ENCODE data around the gene AIPL1. TPM values are rescaled to one million over a fixed set of nuclear protein-coding genes. Genes with fewer than 3 reads are reported as not detected.

Gene AIPL1
- total RNA-seq, 4 donors from 2014 or later, result not detected

DNA sequence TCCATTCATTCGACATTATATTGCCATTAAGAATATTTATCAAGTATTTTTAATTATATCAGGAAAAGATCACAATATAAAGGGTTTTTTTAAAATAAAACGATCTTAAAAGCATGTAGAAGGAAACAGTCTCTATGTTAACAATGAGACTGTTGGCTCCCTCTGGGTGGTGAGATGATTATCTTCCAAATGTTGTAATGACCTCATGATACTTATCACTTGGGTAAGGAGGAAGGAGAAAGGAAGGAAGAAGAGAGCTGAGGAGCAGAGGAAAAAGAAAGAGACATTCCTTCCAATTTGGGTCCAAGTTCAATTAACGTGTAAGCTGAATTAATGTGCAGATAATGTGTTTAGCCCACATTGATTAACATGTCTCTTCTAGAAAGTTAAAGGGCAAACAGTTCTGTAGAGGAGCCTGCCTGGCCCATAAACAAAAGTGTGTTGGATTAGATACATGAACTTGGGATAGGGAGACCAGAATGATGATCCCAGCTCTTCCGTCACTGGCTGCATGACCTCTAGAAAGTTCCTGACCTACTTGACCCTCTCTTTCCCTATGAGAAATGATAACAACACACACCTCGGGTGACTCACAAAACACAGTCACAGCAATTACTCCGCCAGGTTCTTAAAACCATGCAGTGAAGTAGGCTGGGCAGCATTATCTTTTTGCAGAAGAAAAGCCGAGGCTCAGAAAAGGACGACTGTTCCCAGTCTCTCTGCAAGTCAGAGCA is 41.3 kb upstream of the AIPL1 start:
- TF ChIP-seq POLR2AphosphoS5 (IDR thresholded peaks at IDR 0.05) (no peak), POLR2A (IDR thresholded peaks at IDR 0.05) (no peak), EP300 (IDR thresholded peaks at IDR 0.05) (no peak)
- TF ChIP-seq, protein P1, sequence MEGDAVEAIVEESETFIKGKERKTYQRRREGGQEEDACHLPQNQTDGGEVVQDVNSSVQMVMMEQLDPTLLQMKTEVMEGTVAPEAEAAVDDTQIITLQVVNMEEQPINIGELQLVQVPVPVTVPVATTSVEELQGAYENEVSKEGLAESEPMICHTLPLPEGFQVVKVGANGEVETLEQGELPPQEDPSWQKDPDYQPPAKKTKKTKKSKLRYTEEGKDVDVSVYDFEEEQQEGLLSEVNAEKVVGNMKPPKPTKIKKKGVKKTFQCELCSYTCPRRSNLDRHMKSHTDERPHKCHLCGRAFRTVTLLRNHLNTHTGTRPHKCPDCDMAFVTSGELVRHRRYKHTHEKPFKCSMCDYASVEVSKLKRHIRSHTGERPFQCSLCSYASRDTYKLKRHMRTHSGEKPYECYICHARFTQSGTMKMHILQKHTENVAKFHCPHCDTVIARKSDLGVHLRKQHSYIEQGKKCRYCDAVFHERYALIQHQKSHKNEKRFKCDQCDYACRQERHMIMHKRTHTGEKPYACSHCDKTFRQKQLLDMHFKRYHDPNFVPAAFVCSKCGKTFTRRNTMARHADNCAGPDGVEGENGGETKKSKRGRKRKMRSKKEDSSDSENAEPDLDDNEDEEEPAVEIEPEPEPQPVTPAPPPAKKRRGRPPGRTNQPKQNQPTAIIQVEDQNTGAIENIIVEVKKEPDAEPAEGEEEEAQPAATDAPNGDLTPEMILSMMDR (IDR thresholded peaks at IDR 0.05), result no peak
- peaks cover 0 to 44% of the 10 kb centered on the region in 2 donors for H3K36me3 ChIP-seq
- WGBS, 2 donors (ENCODE audit: low coverage in 1 of 2), result 44 to 57% methylated on average over 6 to 8 of the region's 8 CpGs

DNA sequence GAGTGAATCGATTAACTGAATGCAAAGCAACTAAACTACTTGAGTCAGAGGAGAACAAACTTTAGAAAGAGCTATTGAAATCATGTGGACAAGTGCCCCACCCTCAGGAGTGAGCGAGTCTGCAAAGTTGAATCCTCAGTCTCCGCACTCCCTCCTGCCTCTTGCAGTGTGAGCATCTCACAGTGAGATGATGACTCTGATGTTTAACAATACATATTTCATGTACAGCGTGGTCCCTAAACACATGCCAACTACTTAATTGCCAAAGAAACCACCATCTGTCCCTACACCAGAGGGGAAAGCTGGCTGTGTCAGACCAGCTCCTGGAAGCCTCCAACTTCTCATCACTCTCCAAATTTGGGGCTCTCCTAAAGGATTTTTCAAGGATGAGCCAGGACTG is 40.5 kb upstream of the AIPL1 start:
- 60 to 69% methylated on average over 2 to 3 of the region's 4 CpGs for WGBS, 2 donors (ENCODE audit: low coverage in 1 of 2)
- Histone ChIP-seq H3K9me3 (no peaks in the 10 kb centered on the region), H3K4me3 (no peak overlapping the region), H3K27me3 (no peaks in the 10 kb centered on the region), H3K27ac (peak overlapping the region in 3 of 4 donors; percentile 43 to 59 (median 58)), H3K4me1 (peaks cover 0 to 30% (median 0%) of the 10 kb centered on the region in 3 donors), H3K36me3 (peaks cover 0 to 52% of the 10 kb centered on the region in 2 donors)
- no peak for ATAC-seq
- TF ChIP-seq, protein P1 (IDR thresholded peaks at IDR 0.05), result no peak
- TF ChIP-seq EP300 (IDR thresholded peaks at IDR 0.05) (no peak), POLR2A (IDR thresholded peaks at IDR 0.05) (no peak), POLR2AphosphoS5 (IDR thresholded peaks at IDR 0.05) (no peak)

More for the DNA sequence above, 41.3 kb upstream of the AIPL1 start:
- H3K27me3 ChIP-seq, result no peaks in the 10 kb centered on the region
- H3K9me3 ChIP-seq, result no peaks in the 10 kb centered on the region
- H3K27ac ChIP-seq, result peak overlapping the region in 3 of 4 donors; percentile 43 to 59 (median 58)
- peaks cover 0 to 30% (median 0%) of the 10 kb centered on the region in 3 donors for H3K4me1 ChIP-seq
- ATAC-seq, result no peak
- H3K4me3 ChIP-seq, result no peak overlapping the region

DNA sequence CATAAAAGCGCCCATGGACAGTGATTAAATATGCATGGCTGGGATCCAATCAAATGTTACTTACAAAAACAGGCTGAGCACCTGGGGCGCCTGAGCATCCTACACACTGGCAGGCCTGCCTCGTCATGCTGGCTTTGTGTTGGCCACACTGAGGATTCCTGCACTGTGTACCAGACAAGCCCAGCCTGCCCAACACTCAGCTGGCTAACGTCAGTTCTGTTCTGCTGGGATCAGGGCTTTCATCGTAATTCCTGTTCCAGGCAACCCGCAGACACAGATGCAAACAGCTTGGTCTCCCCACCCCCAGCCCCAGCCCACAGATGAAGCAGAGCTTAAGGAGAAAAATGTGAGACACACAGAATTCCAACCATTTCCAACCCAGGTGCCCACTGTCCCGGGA is 40.0 kb upstream of the AIPL1 start:
- H3K36me3 ChIP-seq, result peaks cover 0 to 57% of the 10 kb centered on the region in 2 donors
- H3K27me3 ChIP-seq, result no peaks in the 10 kb centered on the region
- WGBS, 2 donors (ENCODE audit: low coverage in 1 of 2), result 30 to 67% methylated on average over 1 to 2 of the region's 7 CpGs
- TF ChIP-seq POLR2A (IDR thresholded peaks at IDR 0.05) (no peak), POLR2AphosphoS5 (IDR thresholded peaks at IDR 0.05) (no peak), EP300 (IDR thresholded peaks at IDR 0.05) (no peak)
- TF ChIP-seq, protein P1 (IDR thresholded peaks at IDR 0.05), result no peak
- H3K4me1 ChIP-seq, result peaks cover 0 to 30% (median 0%) of the 10 kb centered on the region in 3 donors
- no peak overlapping the region for H3K4me3 ChIP-seq
- ATAC-seq, result no peak
- H3K9me3 ChIP-seq, result no peaks in the 10 kb centered on the region
- H3K27ac ChIP-seq, result peak overlapping the region in 3 of 4 donors; percentile 43 to 59 (median 58)

DNA sequence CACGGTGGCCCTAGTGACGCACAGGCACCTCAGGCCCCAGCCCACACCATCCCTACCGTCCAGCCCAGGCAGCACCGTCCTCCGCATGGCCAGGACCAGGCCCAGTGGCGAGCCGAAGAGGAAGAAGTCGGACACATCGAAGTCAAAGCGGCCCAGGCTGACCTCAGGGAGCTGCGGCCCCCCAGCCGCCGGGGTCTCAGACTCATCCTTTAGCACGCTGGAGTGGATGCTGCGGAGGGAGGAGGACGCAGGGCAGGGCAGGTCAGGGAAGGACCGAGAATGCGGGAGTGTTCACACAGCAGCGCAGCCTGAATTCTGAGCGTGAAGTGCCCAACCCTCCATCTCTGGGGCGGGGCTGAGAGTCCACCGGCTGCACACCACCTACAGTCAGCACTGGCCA is 39.5 kb upstream of the AIPL1 start:
- 84 to 90% methylated on average over 5 to 12 of the region's 22 CpGs for WGBS, 2 donors (ENCODE audit: low coverage in 1 of 2)
- no peak for ATAC-seq
- Histone ChIP-seq H3K36me3 (peaks cover 0 to 63% of the 10 kb centered on the region in 2 donors), H3K27me3 (no peaks in the 10 kb centered on the region), H3K27ac (peak overlapping the region in 1 of 4 donors; percentile 58), H3K4me3 (no peak overlapping the region), H3K4me1 (peaks cover 0 to 30% (median 0%) of the 10 kb centered on the region in 3 donors), H3K9me3 (no peaks in the 10 kb centered on the region)
- TF ChIP-seq POLR2AphosphoS5 (IDR thresholded peaks at IDR 0.05) (no peak), POLR2A (IDR thresholded peaks at IDR 0.05) (no peak), EP300 (IDR thresholded peaks at IDR 0.05) (no peak)

DNA sequence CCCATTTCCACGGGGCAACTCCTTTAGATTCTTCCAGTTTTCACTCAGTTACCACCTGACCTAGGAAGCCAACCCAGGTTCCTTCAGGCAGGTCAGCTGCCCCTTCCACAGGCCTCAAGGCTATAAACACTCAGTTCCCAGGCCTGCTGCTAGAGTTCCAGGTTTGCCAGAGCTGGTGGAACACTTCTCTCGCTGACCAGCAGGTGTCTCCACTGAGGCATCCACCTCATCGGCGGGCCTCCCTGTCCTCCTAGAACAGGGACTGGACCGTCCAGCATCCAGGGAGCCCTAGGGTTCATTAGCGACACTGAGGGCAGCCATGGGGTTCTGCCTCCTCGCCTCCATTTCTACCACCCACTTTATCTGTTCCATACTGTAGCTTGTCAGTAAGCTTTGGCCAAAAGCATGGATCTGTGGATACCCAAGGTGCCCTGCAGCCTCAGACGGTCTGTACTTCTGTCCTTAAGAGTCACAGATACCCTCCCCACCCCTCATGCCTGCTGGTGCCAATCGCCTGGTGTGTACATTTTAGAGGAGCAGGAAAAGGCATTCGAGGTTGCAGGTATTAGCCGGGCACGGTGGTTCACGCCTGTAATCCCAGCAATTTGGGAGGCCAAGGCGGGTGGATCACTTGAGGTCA is 38.3 kb upstream of the AIPL1 start:
- peak; percentile 58 for ATAC-seq

More for the DNA sequence above, 38.3 kb upstream of the AIPL1 start:
- H3K27me3 ChIP-seq, result no peaks in the 10 kb centered on the region
- peak overlapping the region in 1 of 4 donors; percentile 5 for H3K27ac ChIP-seq
- H3K9me3 ChIP-seq, result no peaks in the 10 kb centered on the region
- no peak overlapping the region for H3K4me3 ChIP-seq
- peaks cover 0 to 30% (median 0%) of the 10 kb centered on the region in 3 donors for H3K4me1 ChIP-seq
- WGBS, 2 donors (ENCODE audit: low coverage in 1 of 2), result 0 to 71% methylated on average over 1 to 7 of the region's 14 CpGs
- H3K36me3 ChIP-seq, result peaks cover 0 to 67% of the 10 kb centered on the region in 2 donors
- no peak for TF ChIP-seq POLR2A (IDR thresholded peaks at IDR 0.05)
- TF ChIP-seq, protein P1 (IDR thresholded peaks at IDR 0.05), result peak in 3 of 4 experiments; percentile 93 to 96 (median 94)
